ENCODE data around the gene ABCG4.

Gene ABCG4

DNA sequence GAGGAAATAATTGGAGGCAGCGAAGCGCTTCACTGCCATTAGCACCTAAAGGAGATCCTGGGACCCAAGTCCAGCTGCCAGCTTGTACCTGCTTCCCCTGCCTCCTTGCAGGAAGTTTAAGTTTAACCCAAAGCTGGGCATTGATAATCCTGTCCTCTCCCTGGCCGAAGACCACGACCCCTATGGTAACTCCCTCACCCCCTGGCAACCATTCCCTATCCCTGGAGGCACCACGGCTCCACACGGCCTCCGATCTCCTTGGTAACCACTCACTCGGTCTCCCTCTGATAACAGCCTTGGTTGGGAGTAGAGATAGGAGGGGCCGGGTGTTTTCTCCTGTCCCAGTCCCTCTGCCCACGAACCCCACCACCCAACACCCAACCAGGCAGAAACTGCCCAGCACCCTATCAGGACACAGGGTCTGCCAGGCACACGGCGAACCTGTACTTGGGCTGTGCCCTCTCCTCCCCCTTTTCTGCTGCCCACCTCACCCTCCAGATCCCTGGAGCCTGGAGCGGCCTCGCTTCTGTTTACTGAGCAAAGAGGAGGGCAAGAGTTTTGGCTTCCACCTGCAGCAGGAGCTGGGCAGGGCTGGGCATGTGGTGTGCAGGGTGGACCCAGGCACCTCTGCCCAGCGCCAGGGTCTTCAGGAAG, 37.3 kb downstream of the ABCG4 start:
- H3K4me1 ChIP-seq (ENCODE audit: insufficient read depth, low read length, severe bottlenecking), result no peaks in the 10 kb centered on the region
- H2AFZ ChIP-seq (ENCODE audit: low read length), result no peak overlapping the region
- no peak overlapping the region for H3K4me2 ChIP-seq (ENCODE audit: low read length)
- no peaks in the 10 kb centered on the region for H3K9me3 ChIP-seq (ENCODE audit: low read length)
- H4K20me1 ChIP-seq (ENCODE audit: insufficient read depth, low read length), result no peaks in the 10 kb centered on the region
- no peaks in the 10 kb centered on the region for H3F3A ChIP-seq (ENCODE audit: insufficient read depth, low read length)
- no peak overlapping the region for H3K9ac ChIP-seq (ENCODE audit: low read length)
- no peaks in the 10 kb centered on the region for H3K79me2 ChIP-seq (ENCODE audit: insufficient read depth, low read length)
- H3K27me3 ChIP-seq (ENCODE audit: insufficient read depth, low read length), result no peaks in the 10 kb centered on the region
- no peak for TF ChIP-seq EZH2 (IDR thresholded peaks at IDR 0.05; ENCODE audit: borderline replicate concordance, low read length)
- TF ChIP-seq, protein P1, sequence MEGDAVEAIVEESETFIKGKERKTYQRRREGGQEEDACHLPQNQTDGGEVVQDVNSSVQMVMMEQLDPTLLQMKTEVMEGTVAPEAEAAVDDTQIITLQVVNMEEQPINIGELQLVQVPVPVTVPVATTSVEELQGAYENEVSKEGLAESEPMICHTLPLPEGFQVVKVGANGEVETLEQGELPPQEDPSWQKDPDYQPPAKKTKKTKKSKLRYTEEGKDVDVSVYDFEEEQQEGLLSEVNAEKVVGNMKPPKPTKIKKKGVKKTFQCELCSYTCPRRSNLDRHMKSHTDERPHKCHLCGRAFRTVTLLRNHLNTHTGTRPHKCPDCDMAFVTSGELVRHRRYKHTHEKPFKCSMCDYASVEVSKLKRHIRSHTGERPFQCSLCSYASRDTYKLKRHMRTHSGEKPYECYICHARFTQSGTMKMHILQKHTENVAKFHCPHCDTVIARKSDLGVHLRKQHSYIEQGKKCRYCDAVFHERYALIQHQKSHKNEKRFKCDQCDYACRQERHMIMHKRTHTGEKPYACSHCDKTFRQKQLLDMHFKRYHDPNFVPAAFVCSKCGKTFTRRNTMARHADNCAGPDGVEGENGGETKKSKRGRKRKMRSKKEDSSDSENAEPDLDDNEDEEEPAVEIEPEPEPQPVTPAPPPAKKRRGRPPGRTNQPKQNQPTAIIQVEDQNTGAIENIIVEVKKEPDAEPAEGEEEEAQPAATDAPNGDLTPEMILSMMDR (IDR thresholded peaks at IDR 0.05; ENCODE audit: low read length), result no peak
- no peak overlapping the region for H3K4me3 ChIP-seq (ENCODE audit: low read depth, low read length, poor library complexity, severe bottlenecking)
- no peak overlapping the region for H3K27ac ChIP-seq (ENCODE audit: low read depth, low read length, poor library complexity, severe bottlenecking)
- H3K9me2 ChIP-seq (ENCODE audit: low read depth, low read length), result no peaks in the 10 kb centered on the region
- no peaks in the 10 kb centered on the region for H3K36me3 ChIP-seq (ENCODE audit: insufficient read depth, low read length)

DNA sequence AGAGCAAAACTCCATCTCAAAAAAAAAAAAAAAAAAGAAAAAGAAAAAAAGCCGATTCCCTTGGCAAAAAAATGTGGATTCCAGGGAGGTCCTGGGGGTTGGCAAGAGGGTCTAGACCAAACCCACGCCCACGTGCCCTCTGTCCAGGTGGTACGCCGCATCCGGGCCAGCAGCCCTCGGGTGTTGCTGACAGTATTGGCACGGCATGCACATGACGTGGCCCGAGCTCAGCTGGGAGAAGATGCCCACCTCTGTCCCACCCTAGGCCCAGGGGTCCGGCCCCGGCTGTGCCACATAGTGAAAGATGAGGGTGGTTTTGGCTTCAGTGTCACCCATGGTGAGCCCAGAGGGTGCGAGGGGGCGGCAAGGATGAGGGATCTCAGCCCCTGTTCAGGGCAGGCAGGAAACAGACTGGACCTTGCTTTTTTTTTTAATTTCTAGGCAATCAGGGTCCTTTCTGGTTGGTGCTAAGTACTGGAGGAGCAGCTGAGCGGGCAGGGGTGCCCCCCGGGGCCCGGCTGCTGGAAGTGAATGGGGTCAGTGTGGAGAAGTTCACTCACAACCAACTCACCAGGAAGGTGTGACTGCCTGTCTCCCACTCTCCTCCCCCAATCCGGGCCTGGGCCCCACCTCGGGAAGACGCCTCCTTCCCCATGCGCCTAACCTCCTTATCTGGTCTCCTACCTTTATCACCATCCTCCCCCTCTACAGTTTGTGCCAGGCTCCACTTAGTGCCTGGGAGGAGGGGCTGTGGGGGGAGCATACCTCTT, 38.5 kb downstream of the ABCG4 start:
- no peak overlapping the region for H3K27ac ChIP-seq (ENCODE audit: low read depth, low read length, poor library complexity, severe bottlenecking)
- H3K36me3 ChIP-seq (ENCODE audit: insufficient read depth, low read length), result no peaks in the 10 kb centered on the region
- H2AFZ ChIP-seq (ENCODE audit: low read length), result no peak overlapping the region
- H3F3A ChIP-seq (ENCODE audit: insufficient read depth, low read length), result no peaks in the 10 kb centered on the region
- H3K9ac ChIP-seq (ENCODE audit: low read length), result no peak overlapping the region
- no peaks in the 10 kb centered on the region for H3K9me2 ChIP-seq (ENCODE audit: low read depth, low read length)
- H4K20me1 ChIP-seq (ENCODE audit: insufficient read depth, low read length), result no peaks in the 10 kb centered on the region
- no peaks in the 10 kb centered on the region for H3K9me3 ChIP-seq (ENCODE audit: low read length)
- TF ChIP-seq, protein P1 (IDR thresholded peaks at IDR 0.05; ENCODE audit: low read length), result no peak
- no peak for TF ChIP-seq EZH2 (IDR thresholded peaks at IDR 0.05; ENCODE audit: borderline replicate concordance, low read length)
- H3K4me2 ChIP-seq (ENCODE audit: low read length), result no peak overlapping the region
- H3K27me3 ChIP-seq (ENCODE audit: insufficient read depth, low read length), result no peaks in the 10 kb centered on the region
- no peaks in the 10 kb centered on the region for H3K79me2 ChIP-seq (ENCODE audit: insufficient read depth, low read length)
- no peak overlapping the region for H3K4me3 ChIP-seq (ENCODE audit: low read depth, low read length, poor library complexity, severe bottlenecking)
- no peaks in the 10 kb centered on the region for H3K4me1 ChIP-seq (ENCODE audit: insufficient read depth, low read length, severe bottlenecking)

DNA sequence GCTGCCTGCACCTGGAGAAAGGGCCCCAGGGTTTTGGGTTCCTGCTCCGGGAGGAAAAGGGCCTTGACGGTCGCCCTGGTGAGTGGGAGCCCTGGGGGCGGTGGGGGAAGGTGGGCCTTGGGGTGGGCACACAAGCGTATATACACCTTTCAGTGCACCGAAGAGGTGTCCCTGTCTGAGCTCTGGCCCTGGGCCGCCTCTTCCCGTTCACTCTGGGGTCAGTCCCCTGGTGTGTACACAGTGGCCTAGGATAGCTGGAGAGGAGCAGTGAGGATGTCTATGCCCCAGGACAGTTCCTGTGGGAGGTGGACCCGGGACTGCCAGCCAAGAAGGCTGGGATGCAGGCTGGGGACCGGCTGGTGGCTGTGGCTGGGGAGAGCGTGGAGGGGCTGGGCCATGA, 39.2 kb downstream of the ABCG4 start:
- no peaks in the 10 kb centered on the region for H3K9me3 ChIP-seq (ENCODE audit: low read length)
- H3K4me2 ChIP-seq (ENCODE audit: low read length), result no peak overlapping the region
- no peaks in the 10 kb centered on the region for H3F3A ChIP-seq (ENCODE audit: insufficient read depth, low read length)
- no peaks in the 10 kb centered on the region for H3K4me1 ChIP-seq (ENCODE audit: insufficient read depth, low read length, severe bottlenecking)
- no peaks in the 10 kb centered on the region for H4K20me1 ChIP-seq (ENCODE audit: insufficient read depth, low read length)
- TF ChIP-seq, protein P1 (IDR thresholded peaks at IDR 0.05; ENCODE audit: low read length), result no peak
- TF ChIP-seq EZH2 (IDR thresholded peaks at IDR 0.05; ENCODE audit: borderline replicate concordance, low read length), result no peak
- no peaks in the 10 kb centered on the region for H3K9me2 ChIP-seq (ENCODE audit: low read depth, low read length)
- no peaks in the 10 kb centered on the region for H3K79me2 ChIP-seq (ENCODE audit: insufficient read depth, low read length)
- no peak overlapping the region for H3K27ac ChIP-seq (ENCODE audit: low read depth, low read length, poor library complexity, severe bottlenecking)
- 0 out of 2 replicates have a peak, but pooled peaks cover 3% of the 10 kb centered on the region for H3K27me3 ChIP-seq (ENCODE audit: insufficient read depth, low read length)
- H3K9ac ChIP-seq (ENCODE audit: low read length), result no peak overlapping the region
- no peaks in the 10 kb centered on the region for H3K36me3 ChIP-seq (ENCODE audit: insufficient read depth, low read length)
- no peak overlapping the region for H2AFZ ChIP-seq (ENCODE audit: low read length)
- H3K4me3 ChIP-seq (ENCODE audit: low read depth, low read length, poor library complexity, severe bottlenecking), result no peak overlapping the region
